Left ventricle myocardium superior (tissue), 1 donor: ENCODE data around the gene GRIN1. TPM values are rescaled to one million over a fixed set of nuclear protein-coding genes. Genes with fewer than 3 reads are reported as not detected.
A peak's percentile ranks its signal among the peaks of the same experiment; 100 is the strongest.

Experiments used
- ATAC-seq: fragments of 200-7000 bp; cut with Tn5 transposase; one replicate; pipeline ENCODE4 v1.9.1; 2020; ENCODE audit warnings: mild to moderate bottlenecking, moderate library complexity
- DNase-seq: peaks from one replicate; pipeline ENCODE4 v3.0.0-alpha.2; 2020
- intact Hi-C: fragments of 100-400 bp; cut with micrococcal nuclease; formaldehyde crosslinking; loops from one replicate; pipeline ENCODE4 v1.11.0; 2022
- long read RNA-seq: library from polyadenylated mRNA; unstranded; transcript quantifications from one replicate; pipeline ENCODE4 v2.0.0, GENCODE V29; 2021
- total RNA-seq: library from RNA; stranded (reverse); fragmentation: NEBNext Ultra II Directional; extraction: Animal tissue kit (Norgen Biotek cat#: 25700); gene quantifications from one replicate; pipeline ENCODE4 v1.2.1, GENCODE V29; 2021
- donor health status: DM: no; HTN: yes; CAD: no; lungs with severe emphysema.

Gene GRIN1
- total RNA-seq, result not detected
- long read RNA-seq, result 0 reads

DNA sequence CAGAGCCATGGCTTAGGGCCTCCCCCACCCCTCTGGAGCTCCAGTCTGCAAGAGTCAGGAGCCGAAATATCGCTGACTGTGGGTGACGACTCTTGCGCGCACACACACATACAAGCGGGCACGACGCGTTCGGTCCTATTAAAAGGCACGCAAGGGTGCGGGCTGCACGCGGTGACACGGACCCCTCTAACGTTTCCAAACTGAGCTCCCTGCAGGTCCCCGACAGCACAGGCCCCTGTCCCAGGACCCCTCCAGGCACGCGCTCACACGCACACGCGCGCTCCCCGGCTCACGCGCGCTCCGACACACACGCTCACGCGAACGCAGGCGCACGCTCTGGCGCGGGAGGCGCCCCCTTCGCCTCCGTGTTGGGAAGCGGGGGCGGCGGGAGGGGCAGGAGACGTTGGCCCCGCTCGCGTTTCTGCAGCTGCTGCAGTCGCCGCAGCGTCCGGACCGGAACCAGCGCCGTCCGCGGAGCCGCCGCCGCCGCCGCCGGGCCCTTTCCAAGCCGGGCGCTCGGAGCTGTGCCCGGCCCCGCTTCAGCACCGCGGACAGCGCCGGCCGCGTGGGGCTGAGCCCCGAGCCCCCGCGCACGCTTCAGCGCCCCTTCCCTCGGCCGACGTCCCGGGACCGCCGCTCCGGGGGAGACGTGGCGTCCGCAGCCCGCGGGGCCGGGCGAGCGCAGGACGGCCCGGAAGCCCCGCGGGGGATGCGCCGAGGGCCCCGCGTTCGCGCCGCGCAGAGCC is at the start of gene GRIN1:
TSS of gene GRIN1 (plus strand) at position 433 of the 746 bp plus-strand sequence. CDS start 333 bp downstream, outside the sequence.
- DNase-seq, result peak; percentile 68
- intact Hi-C loops, result no loop called here
- ATAC-seq, result peak; percentile 86

DNA sequence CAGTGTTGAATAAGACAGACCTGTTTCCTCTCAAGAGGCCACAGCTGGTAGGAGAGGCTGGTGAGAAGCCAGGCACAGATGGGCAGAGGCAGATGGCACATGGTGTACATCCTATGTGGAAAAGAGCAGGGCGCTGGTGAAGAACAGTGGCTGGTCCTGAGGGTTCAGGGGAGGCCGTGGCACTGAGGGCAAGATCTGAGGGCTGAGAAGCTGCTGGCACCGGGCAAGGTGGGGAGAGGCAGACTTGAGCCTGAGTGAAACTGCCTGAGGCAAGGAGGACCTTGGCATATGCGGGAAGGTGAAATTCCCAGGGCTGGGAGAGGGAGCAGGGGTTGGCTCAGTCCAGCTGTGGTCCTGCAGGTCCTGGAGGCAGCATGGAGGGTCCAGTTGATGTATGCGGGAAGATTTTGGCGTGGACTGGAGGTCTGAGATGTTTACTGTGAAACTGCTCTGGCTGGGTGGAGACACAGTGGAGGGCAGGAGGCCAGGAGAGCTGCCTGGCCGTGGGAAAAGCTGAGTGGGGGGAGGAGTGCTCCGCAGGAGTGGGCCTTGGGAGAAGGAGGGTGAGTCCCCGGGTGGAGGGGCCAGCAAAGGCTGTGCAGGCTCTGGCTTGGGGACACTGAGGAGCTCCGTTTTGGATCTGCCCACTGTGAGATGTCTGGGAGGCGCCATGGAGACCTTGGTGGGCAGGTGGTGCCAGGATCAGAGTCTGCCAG is 49.6 kb upstream of the GRIN1 start:
- DNase-seq (no peak), ATAC-seq (no peak)
- intact Hi-C loops, result no loop called here

DNA sequence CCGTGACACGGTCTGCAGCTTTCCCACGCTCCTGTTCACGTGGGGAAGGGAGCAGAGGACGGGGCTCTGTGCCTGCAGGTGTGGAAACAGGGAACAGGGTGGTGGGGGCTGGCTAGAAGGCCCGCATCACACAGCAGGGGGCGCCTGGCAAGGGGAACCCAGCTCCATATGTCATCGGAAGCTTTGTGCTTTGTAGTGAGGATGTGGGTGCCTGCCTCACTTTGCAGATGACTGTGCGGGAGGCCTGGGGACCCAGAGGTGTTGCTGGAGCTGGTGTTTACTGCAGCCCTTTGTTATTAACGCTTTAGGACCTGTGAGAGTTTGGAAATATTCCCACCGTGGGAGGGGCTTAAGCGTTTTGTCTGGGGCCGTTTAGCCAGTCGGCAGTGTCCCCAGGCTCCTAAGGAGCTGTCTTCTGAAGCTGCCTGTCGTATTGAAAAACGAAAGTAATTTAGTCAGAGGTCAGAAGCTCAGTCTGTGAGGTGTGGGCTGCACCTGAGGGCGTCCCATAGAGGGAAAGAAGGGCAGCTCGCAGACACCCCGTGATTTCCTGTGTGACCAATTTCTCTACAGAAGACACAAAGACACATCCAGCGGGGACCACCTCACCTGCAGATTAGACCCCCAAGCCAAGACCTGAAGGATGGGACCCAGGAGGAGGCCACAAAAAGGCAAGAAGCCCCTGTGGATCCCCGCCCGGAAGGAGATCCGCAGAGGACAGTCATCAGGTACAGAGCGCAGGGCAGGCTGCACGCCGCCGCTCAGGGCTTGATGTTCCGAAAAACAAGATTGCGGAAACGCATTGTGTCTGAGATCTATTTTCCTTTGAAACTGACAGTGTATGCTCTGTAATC is 43.1 kb upstream of the GRIN1 start:
- intact Hi-C loops, result no loop called here
- ATAC-seq, result no peak
- DNase-seq, result no peak

DNA sequence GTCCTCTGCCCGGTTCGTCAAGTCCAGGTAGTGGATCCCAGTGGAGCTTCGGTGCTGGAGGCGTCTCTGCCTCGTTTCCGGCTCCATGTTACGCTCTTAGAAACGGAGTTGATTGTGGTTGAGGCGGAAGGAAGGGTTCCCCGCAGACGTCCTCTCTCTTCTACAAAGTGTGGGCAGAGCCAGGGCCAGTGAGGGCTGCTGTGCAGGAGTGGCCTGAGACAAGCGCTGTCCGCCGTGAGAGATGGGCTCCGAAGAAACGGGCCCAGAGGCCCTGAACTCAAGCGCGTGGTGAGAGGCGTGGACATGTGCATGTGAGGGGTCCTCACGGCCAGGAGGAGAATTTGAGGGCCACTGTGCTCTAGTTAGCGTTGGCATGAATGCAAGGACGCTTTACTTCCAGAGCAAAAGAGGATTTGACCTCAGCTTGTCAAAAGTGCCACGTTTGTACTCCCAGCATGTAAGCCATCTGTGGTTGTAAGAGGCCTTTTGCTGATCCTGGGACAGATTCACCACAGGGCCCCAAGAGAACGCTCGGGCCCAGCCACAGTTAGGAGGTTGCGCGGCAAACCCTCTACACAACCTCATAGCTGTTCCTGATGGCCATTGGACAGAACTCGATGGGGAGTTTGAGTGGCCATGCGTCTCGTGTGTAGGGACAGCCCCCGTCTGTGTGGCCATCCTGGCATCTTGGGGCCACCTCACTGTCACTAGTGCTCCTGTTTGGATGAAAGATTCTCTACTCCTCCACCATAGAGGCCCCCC is 42.0 kb upstream of the GRIN1 start:
- DNase-seq (no peak), ATAC-seq (no peak)
- intact Hi-C loops, result no loop called here

DNA sequence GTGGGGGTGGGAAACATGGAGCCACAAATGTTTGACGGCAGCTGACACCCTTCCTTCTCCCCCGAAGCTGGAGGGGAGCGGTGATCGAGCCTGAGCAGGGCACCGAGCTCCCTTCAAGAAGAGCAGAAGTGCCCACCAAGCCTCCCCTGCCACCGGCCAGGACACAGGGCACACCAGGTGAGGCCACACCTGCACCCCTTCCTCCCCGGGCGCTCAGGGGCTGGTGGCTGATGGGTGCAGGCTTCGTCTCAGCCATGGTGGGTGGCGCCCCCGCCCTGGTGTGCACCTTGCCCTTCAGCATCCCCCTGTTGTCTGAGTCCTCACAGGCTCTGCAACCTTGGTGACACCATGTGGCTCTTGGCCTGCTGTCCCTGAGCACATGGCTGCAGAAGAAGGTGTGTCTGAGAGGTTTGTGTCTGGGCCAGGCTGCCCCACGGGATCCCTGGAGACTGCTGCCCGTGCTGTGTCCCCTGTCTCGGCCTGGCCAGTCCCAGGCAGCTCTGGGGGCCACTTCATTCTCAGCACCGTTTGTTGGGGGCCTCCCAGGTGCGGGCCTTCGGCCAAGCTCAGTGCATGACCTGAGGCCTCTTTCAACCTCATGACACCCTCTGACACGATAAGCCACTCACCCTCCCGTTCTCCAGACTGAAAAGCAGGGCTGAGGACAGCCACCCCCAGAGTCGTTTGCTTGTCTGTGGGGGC is 41.0 kb upstream of the GRIN1 start:
- intact Hi-C loops, result no loop called here
- no peak for DNase-seq
- no peak for ATAC-seq

DNA sequence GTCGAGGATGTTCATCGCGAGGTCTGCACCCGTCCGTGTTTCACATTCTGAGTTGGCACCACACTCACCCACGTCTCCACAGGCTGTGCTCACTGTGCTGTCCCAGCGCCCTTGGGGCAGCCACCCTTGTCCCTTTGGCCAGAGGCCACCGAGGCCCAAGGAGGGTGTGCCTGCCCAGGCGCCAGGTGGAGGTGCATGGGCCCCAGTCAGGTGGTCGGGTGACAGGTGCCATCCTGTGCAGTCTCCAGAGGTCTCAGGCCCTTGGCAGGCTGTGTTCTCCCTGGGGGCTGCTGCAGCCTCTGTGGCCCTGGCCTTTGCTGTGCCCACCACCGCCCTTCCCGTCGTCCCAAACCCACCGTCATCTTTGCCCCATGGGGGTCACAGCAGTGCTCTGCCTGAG is 39.7 kb upstream of the GRIN1 start:
- DNase-seq (no peak), ATAC-seq (no peak)

DNA sequence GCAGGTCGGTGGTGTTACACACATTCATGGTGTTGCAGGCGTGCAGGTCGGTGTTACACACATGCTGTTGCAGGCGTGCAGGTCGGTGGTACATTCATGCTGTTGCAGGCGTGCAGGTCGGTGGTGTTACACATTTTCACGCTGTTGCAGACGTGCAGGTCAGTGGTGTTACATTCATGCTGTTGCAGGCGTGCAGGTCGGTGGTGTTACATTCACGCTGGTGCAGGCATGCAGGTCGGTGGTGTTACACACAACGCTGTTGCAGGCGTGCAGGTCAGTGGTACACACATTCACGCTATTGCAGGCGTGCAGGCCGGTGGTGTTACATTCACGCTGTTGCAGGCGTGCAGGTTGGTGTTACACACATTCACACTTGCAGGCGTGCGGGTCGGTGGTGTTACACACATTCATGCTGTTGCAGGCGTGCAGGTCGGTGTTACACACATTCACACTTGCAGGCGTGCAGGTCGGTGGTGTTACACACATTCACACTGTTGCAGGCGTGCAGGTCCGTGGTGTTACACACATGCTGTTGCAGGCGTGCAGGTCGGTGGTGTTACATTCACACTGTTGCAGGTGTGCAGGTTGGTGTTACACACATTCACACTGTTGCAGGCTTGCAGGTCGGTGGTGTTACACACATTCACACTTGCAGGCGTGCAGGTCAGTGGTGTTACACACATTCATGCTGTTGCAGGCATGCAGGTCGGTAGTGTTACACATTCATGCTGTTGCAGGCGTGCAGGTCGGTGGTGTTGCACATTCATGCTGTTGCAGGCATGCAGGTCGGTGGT is 35.6 kb upstream of the GRIN1 start:
- peak; percentile 15 for DNase-seq
- intact Hi-C loops, result no loop called here

More for the DNA sequence above, 39.7 kb upstream of the GRIN1 start:
- intact Hi-C loops, result no loop called here

DNA sequence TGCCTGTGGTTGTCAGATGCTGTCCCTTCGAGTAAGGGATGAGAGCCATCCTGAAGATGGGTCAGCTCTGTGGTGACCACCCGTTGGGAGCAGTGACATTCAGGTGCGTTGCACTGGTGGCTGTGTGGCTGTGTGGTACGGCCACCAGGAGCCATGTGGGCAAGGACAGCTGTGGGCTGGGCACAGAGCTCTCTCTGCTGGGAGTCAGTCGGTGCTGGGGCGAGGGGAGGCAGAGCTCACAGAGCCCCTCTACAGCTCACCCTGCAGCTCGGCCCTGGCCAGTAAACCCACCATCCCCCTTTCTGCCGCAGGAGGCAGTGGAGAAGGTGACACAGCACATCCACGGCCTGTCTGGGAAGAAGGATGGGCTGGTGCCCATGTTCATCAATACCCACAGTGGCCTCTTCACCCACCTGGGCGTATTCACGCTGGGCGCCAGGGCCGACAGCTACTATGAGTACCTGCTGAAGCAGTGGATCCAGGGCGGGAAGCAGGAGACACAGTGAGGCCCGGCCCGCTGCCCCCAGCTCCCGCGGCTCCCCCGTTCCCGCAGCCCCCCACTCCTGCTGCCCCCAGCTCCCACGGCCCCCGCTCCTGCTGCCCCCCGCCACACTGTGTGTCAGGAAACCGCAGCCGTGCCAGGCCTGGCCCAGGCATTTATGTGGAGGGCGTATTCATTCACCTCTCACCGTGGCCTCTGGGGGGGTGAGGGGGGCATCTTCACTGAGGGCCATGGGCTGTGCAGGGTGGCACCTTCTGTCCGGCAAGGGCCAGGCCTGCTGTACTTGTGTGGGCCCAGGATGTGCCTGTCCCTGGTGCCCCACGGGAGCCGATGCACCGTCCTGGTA is 32.9 kb upstream of the GRIN1 start:
- intact Hi-C loops, result no loop called here
- no peak for ATAC-seq

More for the DNA sequence above, 35.6 kb upstream of the GRIN1 start:
- ATAC-seq, result no peak

DNA sequence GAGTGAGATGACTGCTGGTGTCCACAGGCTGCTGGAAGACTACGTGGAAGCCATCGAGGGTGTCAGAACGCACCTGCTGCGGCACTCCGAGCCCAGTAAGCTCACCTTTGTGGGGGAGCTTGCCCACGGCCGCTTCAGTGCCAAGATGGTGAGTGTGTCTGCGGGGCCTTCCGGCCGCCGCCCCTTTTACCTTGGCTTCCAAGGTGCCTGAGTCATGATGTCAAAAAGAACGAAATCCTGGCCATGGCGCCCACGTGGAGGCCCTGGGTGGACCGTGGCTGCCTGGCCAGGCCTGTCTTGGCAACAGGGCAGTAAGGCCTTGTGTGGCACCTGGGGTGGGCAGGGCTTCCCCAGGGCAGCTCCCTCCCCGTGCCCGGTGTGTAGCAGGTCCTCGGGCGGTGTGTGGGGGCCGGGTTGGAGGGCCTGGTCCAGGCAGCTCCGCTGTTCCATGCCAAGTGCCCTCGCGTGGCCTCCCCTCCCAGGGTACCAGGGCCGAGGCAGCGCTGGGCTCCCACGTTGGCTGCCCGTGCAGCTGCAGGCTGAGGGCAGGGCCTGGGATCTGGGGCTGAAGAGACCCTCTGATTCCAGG is 32.2 kb upstream of the GRIN1 start:
- intact Hi-C loops, result no loop called here
- ATAC-seq (no peak), DNase-seq (no peak)

More for the DNA sequence above, 32.9 kb upstream of the GRIN1 start:
- peak; percentile 15 for DNase-seq

DNA sequence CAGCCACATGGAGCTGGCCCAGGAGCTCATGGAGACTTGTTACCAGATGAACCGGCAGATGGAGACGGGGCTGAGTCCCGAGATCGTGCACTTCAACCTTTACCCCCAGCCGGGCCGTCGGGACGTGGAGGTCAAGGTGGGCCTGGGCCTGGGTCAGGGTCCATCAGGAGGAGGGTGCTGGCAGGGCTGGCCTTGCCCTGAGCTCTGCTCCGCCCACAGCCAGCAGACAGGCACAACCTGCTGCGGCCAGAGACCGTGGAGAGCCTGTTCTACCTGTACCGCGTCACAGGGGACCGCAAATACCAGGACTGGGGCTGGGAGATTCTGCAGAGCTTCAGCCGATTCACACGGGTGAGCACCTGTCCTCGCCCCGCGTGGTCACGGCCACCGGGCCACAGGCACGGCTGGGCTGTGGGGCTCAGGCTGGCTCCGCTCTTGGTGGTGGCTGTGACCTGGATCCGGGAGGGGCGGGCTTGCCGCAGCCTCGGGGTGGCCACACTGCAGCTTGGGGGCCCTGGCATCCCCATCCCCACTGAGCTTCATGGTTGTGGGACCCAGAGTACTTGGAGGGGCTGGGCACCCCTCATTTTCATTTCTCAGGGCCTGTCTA is 31.5 kb upstream of the GRIN1 start:
- ATAC-seq (no peak), DNase-seq (no peak)
- intact Hi-C loops, result no loop called here

DNA sequence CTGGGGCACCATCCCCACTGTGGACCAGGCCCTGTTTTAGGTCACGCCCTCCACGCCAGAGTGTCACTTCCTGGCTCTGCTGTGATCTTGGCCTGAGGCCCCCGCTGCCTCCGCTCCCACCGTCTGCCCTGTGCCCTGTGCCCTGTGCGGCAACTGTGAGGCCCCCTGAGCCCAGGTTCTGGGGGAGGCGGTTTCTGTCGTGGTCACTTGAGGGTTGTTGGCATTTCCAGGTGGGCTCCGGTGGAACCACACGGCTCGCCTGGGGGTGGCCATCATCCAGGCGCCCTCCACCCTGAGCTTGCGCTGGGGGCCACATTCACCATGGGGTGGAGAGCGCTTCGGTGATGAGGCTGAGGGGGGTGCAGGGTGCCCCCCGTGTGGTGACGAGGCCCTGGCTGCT is 31.0 kb upstream of the GRIN1 start:
- DNase-seq, result peak; percentile 19
- intact Hi-C loops, result no loop called here
- ATAC-seq, result no peak

DNA sequence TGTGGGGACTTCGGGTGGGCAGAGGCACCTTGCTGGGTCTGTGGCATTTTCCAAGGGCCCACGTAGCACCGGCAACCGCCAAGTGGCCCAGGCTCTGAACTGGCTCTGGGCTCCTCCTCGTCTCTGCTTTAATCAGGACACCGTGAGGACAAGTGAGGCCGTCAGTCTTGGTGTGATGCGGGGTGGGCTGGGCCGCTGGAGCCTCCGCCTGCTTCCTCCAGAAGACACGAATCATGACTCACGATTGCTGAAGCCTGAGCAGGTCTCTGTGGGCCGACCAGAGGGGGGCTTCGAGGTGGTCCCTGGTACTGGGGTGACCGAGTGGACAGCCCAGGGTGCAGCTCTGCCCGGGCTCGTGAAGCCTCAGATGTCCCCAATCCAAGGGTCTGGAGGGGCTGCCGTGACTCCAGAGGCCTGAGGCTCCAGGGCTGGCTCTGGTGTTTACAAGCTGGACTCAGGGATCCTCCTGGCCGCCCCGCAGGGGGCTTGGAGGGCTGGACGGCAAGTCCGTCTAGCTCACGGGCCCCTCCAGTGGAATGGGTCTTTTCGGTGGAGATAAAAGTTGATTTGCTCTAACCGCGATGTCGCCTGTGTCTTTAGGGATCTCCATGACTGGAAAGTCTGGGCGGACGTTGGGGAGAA is 30.2 kb upstream of the GRIN1 start:
- DNase-seq (no peak), ATAC-seq (no peak)
- intact Hi-C loops, result no loop called here

DNA sequence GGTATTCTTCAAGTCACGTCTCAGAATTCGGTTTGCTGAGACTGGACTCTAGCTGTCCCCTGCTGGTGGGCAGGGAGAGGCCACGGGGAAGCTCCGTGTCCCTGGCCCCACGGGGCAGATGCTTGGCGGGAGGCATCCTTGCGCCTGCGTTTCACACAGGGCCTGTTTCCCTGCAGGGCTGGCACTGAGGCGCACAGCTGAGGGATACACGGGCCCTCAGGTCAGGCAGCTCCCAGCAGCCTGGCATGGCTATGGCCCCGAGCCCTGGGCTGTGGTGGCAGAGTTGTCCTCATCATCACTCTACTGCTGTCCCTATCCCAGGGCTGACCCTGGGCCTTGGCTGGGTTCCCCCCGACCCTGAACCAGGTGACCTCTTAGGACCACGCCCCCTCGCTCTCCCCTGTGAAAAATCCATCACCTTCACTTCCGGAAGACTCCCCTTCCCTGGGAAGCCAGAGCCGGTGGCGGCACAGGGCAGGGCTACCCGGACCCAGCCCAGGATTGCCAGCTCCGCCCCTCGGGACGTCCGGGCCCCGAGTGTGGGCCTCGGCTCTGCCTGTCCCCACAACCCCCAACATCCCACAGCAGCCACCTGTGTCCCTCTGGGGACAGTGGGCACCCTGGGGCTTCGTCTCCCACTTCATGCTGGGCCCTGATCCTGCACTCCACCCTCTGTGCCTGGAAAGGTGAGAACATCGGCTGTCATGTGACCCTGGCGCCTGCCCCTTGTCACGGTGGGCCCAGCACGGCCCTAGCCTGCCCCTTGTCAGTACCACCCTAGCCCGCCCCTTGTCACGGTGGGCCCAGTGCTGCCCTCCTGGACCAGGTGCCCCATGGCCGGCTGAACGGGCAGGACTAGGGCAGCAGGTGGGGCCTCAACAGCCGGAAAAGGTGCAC is 29.5 kb upstream of the GRIN1 start:
- DNase-seq (no peak), ATAC-seq (peak; percentile 6)

DNA sequence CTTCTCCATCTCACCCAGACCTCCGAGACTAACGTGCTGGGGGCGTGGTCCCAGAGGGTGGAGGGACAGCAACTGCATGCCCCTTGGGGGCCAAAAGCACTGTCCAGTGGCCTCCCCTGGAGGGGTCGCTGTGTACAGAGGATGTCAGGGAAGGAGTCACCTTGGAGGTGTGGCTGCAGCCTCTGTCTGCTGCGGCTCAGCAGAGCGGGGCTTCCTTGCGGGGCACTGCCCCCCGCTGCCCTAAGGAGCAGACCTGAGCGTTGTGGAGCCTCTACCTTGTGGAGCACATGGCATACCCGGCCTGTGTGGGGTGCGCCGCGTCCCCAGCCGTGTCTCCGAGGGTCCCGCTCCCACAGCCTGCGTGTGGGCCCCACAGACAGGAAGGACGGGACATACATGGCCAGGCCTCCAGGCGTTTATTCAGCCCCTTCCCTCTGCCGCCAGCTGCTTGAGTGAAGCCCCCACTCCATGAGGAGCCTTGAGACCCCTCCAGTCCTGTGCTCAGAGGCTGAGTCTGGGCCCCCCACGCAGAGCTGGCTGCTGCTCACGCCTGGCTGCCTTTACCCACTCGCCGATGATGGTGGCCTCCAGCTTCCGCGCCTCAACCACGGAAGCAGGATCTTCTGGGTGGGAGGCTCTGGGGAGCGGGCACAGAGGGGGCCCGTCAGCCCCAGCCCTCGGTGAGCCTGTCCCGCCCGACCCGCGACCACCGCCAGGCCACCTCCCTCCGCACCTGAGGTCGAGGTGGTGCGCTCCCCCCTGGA is 28.6 kb upstream of the GRIN1 start:
- DNase-seq, result no peak
- ATAC-seq, result no peak
- intact Hi-C loops, result no loop called here

More for the DNA sequence above, 29.5 kb upstream of the GRIN1 start:
- intact Hi-C loops, result no loop called here
